Erythroblast (primary cell): ENCODE results near the gene MAP9.

Experiments used
- GATA1 ChIP-seq: IDR thresholded peaks from 2 replicates; pipeline ENCODE4 v1.6.1; 2011; ENCODE audit warnings: low read depth, mild to moderate bottlenecking, control low read depth, low read length, moderate library complexity
- POLR2A ChIP-seq: IDR thresholded peaks from 2 replicates; pipeline ENCODE4 v1.6.1; 2011; ENCODE audit warnings: mild to moderate bottlenecking, low read length

GRCh38 chr4:155392481-155393184 lies 15.9 kb upstream of the MAP9 start:
- TF ChIP-seq POLR2A: no peak
- TF ChIP-seq GATA1: no peak
